ENCODE data around the gene ABL2. TPM values are rescaled to one million over a fixed set of nuclear protein-coding genes. Genes with fewer than 3 reads are reported as not detected.

ABL2 gene
- total RNA-seq, 1 experiment from 2014 or later, result 38.3 TPM

DNA sequence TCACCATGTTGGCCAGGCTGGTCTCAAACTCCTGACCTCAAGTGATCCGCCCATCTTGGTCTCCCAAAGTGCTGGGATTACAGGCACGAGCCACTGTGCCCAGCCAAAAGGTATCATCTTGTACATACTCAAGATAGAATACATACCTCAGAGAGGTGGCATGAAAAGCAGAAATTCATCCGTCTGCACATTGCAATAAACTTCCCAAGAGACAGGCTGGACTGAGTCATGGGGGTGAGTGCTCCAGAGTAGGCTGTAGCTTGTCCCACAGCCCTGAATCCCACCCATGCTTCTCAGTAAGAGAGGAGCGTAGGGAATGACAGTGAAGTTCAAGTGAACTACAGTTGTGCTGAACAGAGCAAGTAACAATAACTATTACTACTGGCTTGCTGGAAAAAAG lies 127.9 kb downstream of the ABL2 start:
- in situ Hi-C loops (cut with HindIII; ENCODE audit: low pct_unique_long_range_greater_than_20kb, low sequenced_read_pairs), result no loop called here
- no peaks in the 10 kb centered on the region for H3K36me3 ChIP-seq (ENCODE audit: control insufficient read depth, insufficient read depth, low read length)
- CTCF ChIA-PET, result no interaction called here

DNA sequence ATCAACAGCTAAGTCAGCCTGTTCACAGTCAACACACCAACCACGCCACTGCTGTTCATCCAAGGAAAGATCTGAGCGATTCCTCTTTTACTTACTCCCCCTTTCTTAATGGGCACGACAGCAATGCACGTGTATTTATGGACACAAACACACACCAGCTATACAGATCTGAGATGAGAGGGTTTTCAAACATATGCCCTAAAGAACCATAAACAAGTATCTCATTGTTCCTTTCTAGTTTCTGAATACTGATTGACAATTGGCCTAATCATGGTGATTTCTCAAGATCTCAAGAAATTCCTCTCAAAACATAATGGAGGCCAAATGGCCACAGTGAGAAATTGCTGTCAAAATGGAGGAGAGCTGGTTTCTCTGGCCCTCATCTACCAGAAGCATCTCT lies 129.6 kb downstream of the ABL2 start:
- no peaks in the 10 kb centered on the region for H3K36me3 ChIP-seq (ENCODE audit: control insufficient read depth, insufficient read depth, low read length)
- intact Hi-C loops (cut with micrococcal nuclease; ENCODE audit: unreplicated experiment) (no loop called here), in situ Hi-C loops (cut with HindIII; ENCODE audit: low pct_unique_long_range_greater_than_20kb, low sequenced_read_pairs) (no loop called here)

More for the DNA sequence above, 127.9 kb downstream of the ABL2 start:
- no peak overlapping the region for H3K4me3 ChIP-seq (ENCODE audit: low read depth in 2 of 2, low read length in 2 of 2)
- no peaks in the 10 kb centered on the region for H3K27me3 ChIP-seq (ENCODE audit: control insufficient read depth, insufficient read depth, low read length)
- no peak for DNase-seq (ENCODE audit: low read depth, low spot score)
- TF ChIP-seq POLR2AphosphoS5 (IDR thresholded peaks at IDR 0.05; ENCODE audit: low read depth, low read length), result no peak
- TF ChIP-seq, protein P1, sequence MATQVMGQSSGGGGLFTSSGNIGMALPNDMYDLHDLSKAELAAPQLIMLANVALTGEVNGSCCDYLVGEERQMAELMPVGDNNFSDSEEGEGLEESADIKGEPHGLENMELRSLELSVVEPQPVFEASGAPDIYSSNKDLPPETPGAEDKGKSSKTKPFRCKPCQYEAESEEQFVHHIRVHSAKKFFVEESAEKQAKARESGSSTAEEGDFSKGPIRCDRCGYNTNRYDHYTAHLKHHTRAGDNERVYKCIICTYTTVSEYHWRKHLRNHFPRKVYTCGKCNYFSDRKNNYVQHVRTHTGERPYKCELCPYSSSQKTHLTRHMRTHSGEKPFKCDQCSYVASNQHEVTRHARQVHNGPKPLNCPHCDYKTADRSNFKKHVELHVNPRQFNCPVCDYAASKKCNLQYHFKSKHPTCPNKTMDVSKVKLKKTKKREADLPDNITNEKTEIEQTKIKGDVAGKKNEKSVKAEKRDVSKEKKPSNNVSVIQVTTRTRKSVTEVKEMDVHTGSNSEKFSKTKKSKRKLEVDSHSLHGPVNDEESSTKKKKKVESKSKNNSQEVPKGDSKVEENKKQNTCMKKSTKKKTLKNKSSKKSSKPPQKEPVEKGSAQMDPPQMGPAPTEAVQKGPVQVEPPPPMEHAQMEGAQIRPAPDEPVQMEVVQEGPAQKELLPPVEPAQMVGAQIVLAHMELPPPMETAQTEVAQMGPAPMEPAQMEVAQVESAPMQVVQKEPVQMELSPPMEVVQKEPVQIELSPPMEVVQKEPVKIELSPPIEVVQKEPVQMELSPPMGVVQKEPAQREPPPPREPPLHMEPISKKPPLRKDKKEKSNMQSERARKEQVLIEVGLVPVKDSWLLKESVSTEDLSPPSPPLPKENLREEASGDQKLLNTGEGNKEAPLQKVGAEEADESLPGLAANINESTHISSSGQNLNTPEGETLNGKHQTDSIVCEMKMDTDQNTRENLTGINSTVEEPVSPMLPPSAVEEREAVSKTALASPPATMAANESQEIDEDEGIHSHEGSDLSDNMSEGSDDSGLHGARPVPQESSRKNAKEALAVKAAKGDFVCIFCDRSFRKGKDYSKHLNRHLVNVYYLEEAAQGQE (IDR thresholded peaks at IDR 0.05; ENCODE audit: insufficient read depth in 1 of 2, low read depth in 2 of 2, low read length in 1 of 2), result no peak
- TF ChIP-seq, protein P2, sequence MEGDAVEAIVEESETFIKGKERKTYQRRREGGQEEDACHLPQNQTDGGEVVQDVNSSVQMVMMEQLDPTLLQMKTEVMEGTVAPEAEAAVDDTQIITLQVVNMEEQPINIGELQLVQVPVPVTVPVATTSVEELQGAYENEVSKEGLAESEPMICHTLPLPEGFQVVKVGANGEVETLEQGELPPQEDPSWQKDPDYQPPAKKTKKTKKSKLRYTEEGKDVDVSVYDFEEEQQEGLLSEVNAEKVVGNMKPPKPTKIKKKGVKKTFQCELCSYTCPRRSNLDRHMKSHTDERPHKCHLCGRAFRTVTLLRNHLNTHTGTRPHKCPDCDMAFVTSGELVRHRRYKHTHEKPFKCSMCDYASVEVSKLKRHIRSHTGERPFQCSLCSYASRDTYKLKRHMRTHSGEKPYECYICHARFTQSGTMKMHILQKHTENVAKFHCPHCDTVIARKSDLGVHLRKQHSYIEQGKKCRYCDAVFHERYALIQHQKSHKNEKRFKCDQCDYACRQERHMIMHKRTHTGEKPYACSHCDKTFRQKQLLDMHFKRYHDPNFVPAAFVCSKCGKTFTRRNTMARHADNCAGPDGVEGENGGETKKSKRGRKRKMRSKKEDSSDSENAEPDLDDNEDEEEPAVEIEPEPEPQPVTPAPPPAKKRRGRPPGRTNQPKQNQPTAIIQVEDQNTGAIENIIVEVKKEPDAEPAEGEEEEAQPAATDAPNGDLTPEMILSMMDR (IDR thresholded peaks at IDR 0.05), result no peak
- TF ChIP-seq TCF7L2 (IDR thresholded peaks at IDR 0.05; ENCODE audit: low read depth, low read length), result no peak
- no peak for TF ChIP-seq SIN3A (IDR thresholded peaks at IDR 0.05; ENCODE audit: borderline replicate concordance, insufficient read depth, low read depth, low read length)
- no TSS peak for BruUV-seq (replicated peaks)
- intact Hi-C loops (cut with micrococcal nuclease; ENCODE audit: unreplicated experiment), result no loop called here
- POLR2A ChIA-PET, result no interaction called here
- H3K4me1 ChIP-seq (ENCODE audit: control insufficient read depth, insufficient read depth, low read length), result no peaks in the 10 kb centered on the region
- no peak for ATAC-seq
- H3K9me3 ChIP-seq (ENCODE audit: control insufficient read depth, insufficient read depth, low read depth, low read length), result no peaks in the 10 kb centered on the region
- no peak overlapping the region for H3K27ac ChIP-seq (ENCODE audit: low read length)

More for the DNA sequence above, 129.6 kb downstream of the ABL2 start:
- Histone ChIP-seq H3K27me3 (ENCODE audit: control insufficient read depth, insufficient read depth, low read length) (no peaks in the 10 kb centered on the region), H3K9me3 (ENCODE audit: control insufficient read depth, insufficient read depth, low read depth, low read length) (no peaks in the 10 kb centered on the region), H3K27ac (ENCODE audit: low read length) (no peak overlapping the region), H3K4me1 (ENCODE audit: control insufficient read depth, insufficient read depth, low read length) (no peaks in the 10 kb centered on the region), H3K4me3 (ENCODE audit: low read depth in 2 of 2, low read length in 2 of 2) (no peak overlapping the region)
- ChIA-PET POLR2A (no interaction called here), CTCF (no interaction called here)
- no peak for ATAC-seq
- DNase-seq (ENCODE audit: low read depth, low spot score), result no peak
- TSS peak; percentile 14 for BruUV-seq (replicated peaks)
- TF ChIP-seq, protein P2 (IDR thresholded peaks at IDR 0.05), result no peak
- TF ChIP-seq TCF7L2 (IDR thresholded peaks at IDR 0.05; ENCODE audit: low read depth, low read length) (no peak), POLR2AphosphoS5 (IDR thresholded peaks at IDR 0.05; ENCODE audit: low read depth, low read length) (no peak), SIN3A (IDR thresholded peaks at IDR 0.05; ENCODE audit: borderline replicate concordance, insufficient read depth, low read depth, low read length) (no peak)
- TF ChIP-seq, protein P1 (IDR thresholded peaks at IDR 0.05; ENCODE audit: insufficient read depth in 1 of 2, low read depth in 2 of 2, low read length in 1 of 2), result no peak

All from Panc1 (cell line).